ENCODE data around the gene COBL.
A peak's percentile ranks its signal among the peaks of the same experiment; 100 is the strongest.

The COBL gene

DNA sequence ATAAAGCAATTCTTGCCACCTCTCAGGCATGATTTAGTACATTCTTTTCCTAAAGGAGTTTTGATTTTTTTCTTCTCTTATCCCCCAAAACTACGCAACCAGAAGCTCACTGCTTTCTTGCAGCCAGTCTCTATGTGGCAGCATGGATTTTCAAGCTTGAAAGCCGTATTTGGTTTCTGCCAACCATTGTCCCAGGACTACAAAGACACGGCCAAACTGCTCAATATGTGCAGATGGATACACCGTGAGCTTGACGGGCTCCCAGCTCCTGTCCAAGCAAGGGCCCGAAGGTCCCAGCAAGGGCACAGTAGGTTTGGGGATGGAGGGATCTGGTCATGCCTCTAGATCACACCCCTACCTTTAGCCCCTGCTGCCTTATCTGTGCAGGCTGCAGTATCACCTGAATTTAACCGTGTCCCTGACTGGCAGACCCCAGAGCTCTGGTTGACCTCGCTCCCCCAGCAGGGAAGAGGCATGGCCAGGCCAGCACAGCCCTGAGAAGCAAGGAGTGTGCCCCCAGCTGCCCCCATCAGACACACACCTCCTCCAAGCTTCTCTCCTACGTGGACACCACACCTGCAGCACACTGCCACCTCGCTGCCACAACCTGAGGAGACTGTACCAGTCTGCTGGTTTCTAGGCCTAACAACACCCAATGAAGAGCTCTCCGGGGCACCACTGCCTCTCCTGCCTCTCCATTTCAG is 86.8 kb downstream of the COBL start:
- no peak overlapping the region for H3K27ac ChIP-seq (ENCODE audit: low read depth, low read length, severe bottlenecking)
- H3K4me1 ChIP-seq (ENCODE audit: control insufficient read depth, insufficient read depth, low read length, poor library complexity, severe bottlenecking), result peaks cover 26% of the 10 kb centered on the region
- no peak overlapping the region for H3K4me3 ChIP-seq (ENCODE audit: extremely low read depth, insufficient read depth, low read length, poor library complexity, severe bottlenecking)
- 94% methylated on average over 10 to 11 of the region's 11 CpGs for WGBS, 2 experiments (ENCODE audit: insufficient coverage in 2 of 2)
- no peaks in the 10 kb centered on the region for H3K36me3 ChIP-seq (ENCODE audit: control insufficient read depth, insufficient read depth, low read length)
- no peaks in the 10 kb centered on the region for H3K9me3 ChIP-seq (ENCODE audit: control insufficient read depth, low read length)

GRCh38 chr7:51229106-51229537 is 87.5 kb downstream of the COBL start:
- Histone ChIP-seq H3K36me3 (ENCODE audit: control insufficient read depth, insufficient read depth, low read length) (no peaks in the 10 kb centered on the region), H3K27ac (ENCODE audit: low read depth, low read length, severe bottlenecking) (no peak overlapping the region), H3K4me3 (ENCODE audit: extremely low read depth, insufficient read depth, low read length, poor library complexity, severe bottlenecking) (no peak overlapping the region), H3K9me3 (ENCODE audit: control insufficient read depth, low read length) (no peaks in the 10 kb centered on the region), H3K4me1 (ENCODE audit: control insufficient read depth, insufficient read depth, low read length, poor library complexity, severe bottlenecking) (peaks cover 26% of the 10 kb centered on the region)
- 82% methylated on average over 15 to 18 of the region's 18 CpGs for WGBS, 2 experiments (ENCODE audit: insufficient coverage in 2 of 2)

GRCh38 chr7:51228386-51228958 is 88.1 kb downstream of the COBL start:
- Histone ChIP-seq H3K4me3 (ENCODE audit: extremely low read depth, insufficient read depth, low read length, poor library complexity, severe bottlenecking) (no peak overlapping the region), H3K4me1 (ENCODE audit: control insufficient read depth, insufficient read depth, low read length, poor library complexity, severe bottlenecking) (peaks cover 26% of the 10 kb centered on the region), H3K9me3 (ENCODE audit: control insufficient read depth, low read length) (no peaks in the 10 kb centered on the region), H3K27ac (ENCODE audit: low read depth, low read length, severe bottlenecking) (no peak overlapping the region), H3K36me3 (ENCODE audit: control insufficient read depth, insufficient read depth, low read length) (no peaks in the 10 kb centered on the region)
- WGBS, 2 experiments (ENCODE audit: insufficient coverage in 2 of 2), result no CpG with 5 or more reads among the region's 3 CpGs

DNA sequence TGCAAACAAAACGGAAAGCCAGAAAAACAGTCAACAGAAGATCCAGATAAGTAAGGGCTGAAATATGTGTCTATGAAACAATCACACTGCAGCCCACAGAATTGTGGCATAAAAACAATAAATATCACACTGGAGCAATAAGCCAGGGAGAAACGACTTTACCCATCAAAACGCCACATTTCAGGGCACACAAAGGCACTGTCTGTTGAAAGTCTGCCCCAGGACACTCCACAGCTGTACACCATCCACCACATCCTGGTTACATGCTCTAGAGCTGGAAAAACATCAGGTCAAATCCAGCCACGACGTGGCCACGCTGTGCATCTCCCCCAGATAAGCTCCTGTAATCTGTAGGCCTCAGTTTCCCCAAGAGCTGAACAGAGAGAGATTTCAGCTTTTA is 88.7 kb downstream of the COBL start:
- Histone ChIP-seq H3K36me3 (ENCODE audit: control insufficient read depth, insufficient read depth, low read length) (no peaks in the 10 kb centered on the region), H3K4me3 (ENCODE audit: extremely low read depth, insufficient read depth, low read length, poor library complexity, severe bottlenecking) (no peak overlapping the region), H3K9me3 (ENCODE audit: control insufficient read depth, low read length) (no peaks in the 10 kb centered on the region), H3K4me1 (ENCODE audit: control insufficient read depth, insufficient read depth, low read length, poor library complexity, severe bottlenecking) (peaks cover 26% of the 10 kb centered on the region), H3K27ac (ENCODE audit: low read depth, low read length, severe bottlenecking) (no peak overlapping the region)
- WGBS, 2 experiments (ENCODE audit: insufficient coverage in 2 of 2), result 86 to 88% methylated on average over 5 of the region's 6 CpGs

DNA sequence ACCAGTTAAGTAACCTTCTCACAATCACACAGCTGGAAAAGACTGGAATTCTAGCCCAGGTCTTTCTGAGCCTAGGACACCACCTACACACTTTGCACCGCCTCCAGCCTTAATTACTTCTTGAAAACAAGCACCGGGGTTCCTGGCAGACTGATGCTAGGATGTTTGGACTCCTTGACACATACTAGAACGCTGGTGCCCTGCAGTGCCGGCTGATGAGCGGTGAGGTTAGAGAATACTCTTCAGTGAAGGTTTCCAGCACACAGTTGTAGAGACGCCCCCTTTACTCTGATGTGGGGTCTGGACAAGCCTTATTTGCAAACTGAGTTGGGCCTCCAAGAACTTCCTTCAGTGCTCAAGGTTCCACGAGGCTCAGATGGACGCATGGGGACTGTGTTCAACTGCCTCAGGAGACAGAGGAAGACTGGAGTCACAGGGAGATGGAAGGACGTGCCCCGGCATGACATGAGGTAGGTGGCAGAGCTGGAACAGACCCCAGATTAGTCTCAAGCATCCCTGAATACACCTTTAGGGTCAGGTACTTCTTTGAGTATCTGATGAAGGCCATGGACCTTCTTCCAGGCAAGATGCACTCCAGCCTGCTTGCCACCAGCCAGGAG is 89.6 kb downstream of the COBL start:
- WGBS, 2 experiments (ENCODE audit: insufficient coverage in 2 of 2), result 94% methylated on average over 9 to 10 of the region's 10 CpGs
- Histone ChIP-seq H3K4me3 (ENCODE audit: extremely low read depth, insufficient read depth, low read length, poor library complexity, severe bottlenecking) (no peak overlapping the region), H3K4me1 (ENCODE audit: control insufficient read depth, insufficient read depth, low read length, poor library complexity, severe bottlenecking) (peaks cover 26% of the 10 kb centered on the region), H3K36me3 (ENCODE audit: control insufficient read depth, insufficient read depth, low read length) (no peaks in the 10 kb centered on the region), H3K27ac (ENCODE audit: low read depth, low read length, severe bottlenecking) (no peak overlapping the region), H3K9me3 (ENCODE audit: control insufficient read depth, low read length) (no peaks in the 10 kb centered on the region)

- no peaks in the 10 kb centered on the region for H3K9me3 ChIP-seq (ENCODE audit: control insufficient read depth, low read length)
- WGBS, 2 experiments (ENCODE audit: insufficient coverage in 2 of 2), result 73 to 81% methylated on average over 6 to 8 of the region's 8 CpGs
- peak overlapping the region; percentile 57 for H3K27ac ChIP-seq (ENCODE audit: low read depth, low read length, severe bottlenecking)
- no peaks in the 10 kb centered on the region for H3K36me3 ChIP-seq (ENCODE audit: control insufficient read depth, insufficient read depth, low read length)
- H3K4me1 ChIP-seq (ENCODE audit: control insufficient read depth, insufficient read depth, low read length, poor library complexity, severe bottlenecking), result peaks cover 26% of the 10 kb centered on the region
- H3K4me3 ChIP-seq (ENCODE audit: extremely low read depth, insufficient read depth, low read length, poor library complexity, severe bottlenecking), result no peak overlapping the region
Measured at GRCh38 chr7:51226063-51226755, 90.4 kb downstream of the COBL start.

GRCh38 chr7:51224811-51225595 is 91.6 kb downstream of the COBL start:
- no peak overlapping the region for H3K4me3 ChIP-seq (ENCODE audit: extremely low read depth, insufficient read depth, low read length, poor library complexity, severe bottlenecking)
- 70 to 88% methylated on average over 4 to 10 of the region's 17 CpGs for WGBS, 2 experiments (ENCODE audit: insufficient coverage in 2 of 2)
- H3K27ac ChIP-seq (ENCODE audit: low read depth, low read length, severe bottlenecking), result no peak overlapping the region

DNA sequence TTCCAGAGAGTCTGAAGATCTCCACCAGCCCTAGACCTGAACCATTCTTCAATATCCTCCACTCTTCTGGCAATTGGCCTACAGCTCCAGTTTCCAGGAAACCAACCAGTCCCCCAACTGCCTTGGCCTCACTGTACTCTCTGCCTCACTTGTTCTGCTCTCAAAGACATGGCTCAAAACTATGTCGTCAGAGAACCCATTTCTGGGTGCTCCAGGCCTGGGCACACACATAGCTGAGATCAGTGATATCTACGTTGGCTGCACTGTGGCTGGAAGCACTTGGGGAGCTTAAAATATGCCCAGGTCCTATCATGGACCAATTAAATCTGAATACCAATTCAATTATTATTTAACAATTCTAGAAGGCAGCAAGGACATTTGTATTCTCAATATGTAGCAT is 93.1 kb downstream of the COBL start:
- 73 to 80% methylated on average over 1 to 2 of the region's 2 CpGs for WGBS, 2 experiments (ENCODE audit: insufficient coverage in 2 of 2)
- Histone ChIP-seq H3K4me3 (ENCODE audit: extremely low read depth, insufficient read depth, low read length, poor library complexity, severe bottlenecking) (no peak overlapping the region), H3K36me3 (ENCODE audit: control insufficient read depth, insufficient read depth, low read length) (no peaks in the 10 kb centered on the region), H3K27ac (ENCODE audit: low read depth, low read length, severe bottlenecking) (no peak overlapping the region), H3K9me3 (ENCODE audit: control insufficient read depth, low read length) (no peaks in the 10 kb centered on the region), H3K4me1 (ENCODE audit: control insufficient read depth, insufficient read depth, low read length, poor library complexity, severe bottlenecking) (peaks cover 19% of the 10 kb centered on the region)

More at GRCh38 chr7:51224811-51225595, 91.6 kb downstream of the COBL start:
- Histone ChIP-seq H3K36me3 (ENCODE audit: control insufficient read depth, insufficient read depth, low read length) (no peaks in the 10 kb centered on the region), H3K4me1 (ENCODE audit: control insufficient read depth, insufficient read depth, low read length, poor library complexity, severe bottlenecking) (peaks cover 26% of the 10 kb centered on the region), H3K9me3 (ENCODE audit: control insufficient read depth, low read length) (no peaks in the 10 kb centered on the region)

GRCh38 chr7:51222916-51223315 is 93.7 kb downstream of the COBL start:
- H3K4me3 ChIP-seq (ENCODE audit: extremely low read depth, insufficient read depth, low read length, poor library complexity, severe bottlenecking), result no peak overlapping the region
- H3K27ac ChIP-seq (ENCODE audit: low read depth, low read length, severe bottlenecking), result no peak overlapping the region
- no peaks in the 10 kb centered on the region for H3K9me3 ChIP-seq (ENCODE audit: control insufficient read depth, low read length)
- H3K36me3 ChIP-seq (ENCODE audit: control insufficient read depth, insufficient read depth, low read length), result no peaks in the 10 kb centered on the region
- H3K4me1 ChIP-seq (ENCODE audit: control insufficient read depth, insufficient read depth, low read length, poor library complexity, severe bottlenecking), result peaks cover 16% of the 10 kb centered on the region
- WGBS, 2 experiments (ENCODE audit: insufficient coverage in 2 of 2), result 86 to 94% methylated on average over 7 of the region's 10 CpGs

GRCh38 chr7:51220226-51220625 is 96.4 kb downstream of the COBL start:
- H3K4me1 ChIP-seq (ENCODE audit: control insufficient read depth, insufficient read depth, low read length, poor library complexity, severe bottlenecking), result no peaks in the 10 kb centered on the region
- H3K27ac ChIP-seq (ENCODE audit: low read depth, low read length, severe bottlenecking), result no peak overlapping the region
- no peaks in the 10 kb centered on the region for H3K9me3 ChIP-seq (ENCODE audit: control insufficient read depth, low read length)
- WGBS, 2 experiments (ENCODE audit: insufficient coverage in 2 of 2), result 87 to 90% methylated on average over 5 to 7 of the region's 11 CpGs
- H3K4me3 ChIP-seq (ENCODE audit: extremely low read depth, insufficient read depth, low read length, poor library complexity, severe bottlenecking), result no peak overlapping the region
- H3K36me3 ChIP-seq (ENCODE audit: control insufficient read depth, insufficient read depth, low read length), result no peaks in the 10 kb centered on the region
